ENCODE measurements around the gene BCAS1.
"Not testable (repeated sequence)": the region's sequence is repeated elsewhere in the genome, so short reads cannot be mapped to it uniquely, and the experiment has no call there.

Gene BCAS1

DNA sequence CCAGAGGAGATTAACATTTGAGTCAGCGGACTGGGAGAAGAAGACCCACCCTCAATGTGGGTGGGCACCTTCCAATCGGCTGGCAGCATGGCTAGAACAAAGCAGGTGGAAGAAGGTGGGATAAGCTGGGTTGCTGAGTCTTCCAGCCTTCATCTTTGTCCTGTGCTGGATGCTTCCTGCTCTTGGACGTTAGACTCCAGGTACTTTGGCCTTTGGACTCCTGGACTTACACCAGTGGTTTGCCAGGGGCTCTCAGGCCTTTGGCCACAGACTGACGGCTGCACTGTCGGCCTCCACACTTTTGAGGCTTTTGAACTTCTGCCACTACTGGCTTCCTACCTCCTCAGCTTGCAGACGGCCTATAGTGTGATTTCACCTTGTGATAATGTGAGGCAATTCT, 50.8 kb downstream of the BCAS1 start:
- no peak for DNase-seq (ENCODE audit: low read depth in 2 of 2)

DNA sequence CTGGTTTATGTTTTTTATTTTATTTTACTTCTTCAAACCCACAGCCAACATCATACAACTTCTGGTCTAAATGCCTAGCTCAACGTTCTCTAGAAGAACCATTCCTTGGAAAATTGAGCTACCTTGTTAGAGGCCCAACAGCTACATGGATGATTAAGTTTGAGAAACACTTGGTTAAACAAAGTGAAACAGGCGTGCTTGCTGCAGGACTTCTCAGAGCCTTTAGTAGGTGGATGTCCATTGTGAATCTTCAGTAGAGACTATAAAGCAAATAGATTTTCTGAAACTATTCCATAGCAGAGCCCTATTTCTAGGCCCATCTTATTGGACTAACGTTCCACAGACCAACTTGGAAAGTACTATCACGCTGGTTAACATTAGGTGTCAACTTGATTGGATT, 51.3 kb downstream of the BCAS1 start:
- DNase-seq (ENCODE audit: low read depth in 2 of 2): no peak

DNA sequence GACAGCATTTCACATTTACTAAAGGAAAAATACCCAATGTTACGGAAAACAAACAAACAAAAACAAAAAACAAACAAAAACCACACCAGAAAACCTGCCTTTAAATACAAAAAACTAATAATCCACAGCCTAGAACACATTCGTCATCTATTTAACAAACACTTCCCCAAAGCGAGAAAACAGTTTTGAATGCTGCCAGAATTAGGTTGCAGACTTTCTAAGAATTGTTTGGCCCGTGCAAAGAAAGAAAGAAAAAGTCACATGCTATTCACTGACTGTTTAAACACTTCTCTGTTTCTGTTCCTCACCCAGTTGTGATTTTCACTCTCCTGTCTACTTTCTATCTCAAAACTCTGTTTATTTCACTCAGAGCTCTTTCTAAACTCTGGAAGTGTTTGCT, 52.5 kb downstream of the BCAS1 start:
- DNase-seq (ENCODE audit: low read depth in 2 of 2): no peak

DNA sequence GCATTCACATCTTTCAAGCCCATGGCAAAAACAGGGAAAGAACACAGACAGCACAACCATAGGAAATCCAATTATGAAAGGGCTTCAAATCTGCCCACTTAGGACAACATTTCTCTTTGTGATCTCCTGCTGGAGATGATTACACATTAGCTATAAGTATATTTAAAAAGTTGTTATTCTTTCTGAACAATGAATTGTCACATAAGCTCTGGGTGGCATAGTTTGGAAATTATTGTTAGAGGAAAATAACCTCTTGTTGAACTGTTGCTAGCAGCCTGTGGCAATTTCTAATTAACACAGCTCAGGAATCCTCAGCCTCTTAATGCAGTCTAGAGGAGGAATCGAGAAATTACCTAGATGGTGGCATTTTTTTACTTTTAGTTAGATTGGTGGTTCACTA, 54.9 kb downstream of the BCAS1 start:
- no peak for DNase-seq (ENCODE audit: low read depth in 2 of 2)

DNA sequence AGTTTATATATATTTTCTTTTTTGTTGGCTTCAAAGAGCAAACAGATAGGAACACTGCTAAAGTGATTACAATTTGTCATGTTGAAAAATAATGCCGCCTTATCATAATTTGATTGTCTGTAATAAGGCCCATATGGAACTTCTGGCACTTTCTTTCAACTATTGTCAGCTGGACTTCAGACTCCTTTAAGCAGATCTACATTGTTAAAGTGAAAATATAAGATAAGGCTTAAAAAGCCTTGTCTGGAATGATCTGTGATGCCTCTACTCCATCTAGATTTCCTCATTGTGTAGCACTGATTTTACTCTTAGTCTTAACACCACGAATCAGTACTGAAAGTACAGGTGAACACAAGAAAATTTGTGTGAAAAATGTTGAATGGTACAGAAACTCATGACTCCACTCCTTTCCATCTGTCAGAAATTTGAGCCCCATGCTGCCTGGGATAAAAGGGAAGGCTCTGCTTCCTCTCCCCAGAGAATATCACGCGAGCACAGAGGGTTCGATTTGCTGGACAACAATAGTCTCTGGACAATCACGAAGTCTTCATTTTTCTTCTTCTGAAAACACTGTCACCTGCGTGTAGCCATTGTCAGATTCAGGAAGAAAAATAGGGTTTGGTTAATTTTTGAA, 56.0 kb downstream of the BCAS1 start:
- no peak for DNase-seq (ENCODE audit: low read depth in 2 of 2)

DNA sequence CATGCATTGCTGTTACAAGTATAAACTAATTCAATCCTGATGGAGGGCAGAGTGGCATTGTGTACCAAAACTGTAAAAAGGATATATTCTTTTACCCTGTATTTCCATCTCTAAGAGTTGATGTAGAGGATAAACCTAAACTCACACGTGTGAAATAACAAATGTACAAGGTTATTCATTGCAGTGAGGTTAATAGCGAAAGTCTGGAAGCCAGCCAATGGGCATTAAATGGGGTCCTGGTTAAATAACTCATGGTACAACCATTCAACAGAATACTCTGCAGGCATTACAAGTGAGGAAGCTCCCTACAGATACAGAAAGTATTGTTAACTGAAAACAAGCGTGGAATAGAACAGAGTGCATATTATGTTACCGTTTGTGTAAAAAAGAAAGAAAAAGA, 56.9 kb downstream of the BCAS1 start:
- no peak for DNase-seq (ENCODE audit: low read depth in 2 of 2)

DNA sequence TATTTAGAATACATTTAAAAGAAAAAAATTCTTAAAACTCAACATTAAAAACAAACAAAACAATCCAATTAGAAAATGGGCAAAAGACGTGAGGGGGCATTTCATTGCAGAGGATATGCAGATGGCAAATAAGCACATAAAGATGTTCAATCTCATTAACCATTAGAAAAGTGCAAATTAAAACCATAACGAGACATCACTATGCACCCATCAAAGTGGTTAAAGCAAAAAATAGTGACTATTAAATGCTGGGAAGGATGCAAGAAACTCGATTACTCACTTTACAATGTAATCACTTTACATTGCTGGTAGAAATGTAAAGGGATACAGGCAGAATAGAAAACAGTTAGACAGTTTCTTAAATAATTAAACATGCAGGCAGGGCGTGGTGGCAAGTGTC, 59.0 kb downstream of the BCAS1 start:
- no peak for DNase-seq (ENCODE audit: low read depth in 2 of 2)

DNA sequence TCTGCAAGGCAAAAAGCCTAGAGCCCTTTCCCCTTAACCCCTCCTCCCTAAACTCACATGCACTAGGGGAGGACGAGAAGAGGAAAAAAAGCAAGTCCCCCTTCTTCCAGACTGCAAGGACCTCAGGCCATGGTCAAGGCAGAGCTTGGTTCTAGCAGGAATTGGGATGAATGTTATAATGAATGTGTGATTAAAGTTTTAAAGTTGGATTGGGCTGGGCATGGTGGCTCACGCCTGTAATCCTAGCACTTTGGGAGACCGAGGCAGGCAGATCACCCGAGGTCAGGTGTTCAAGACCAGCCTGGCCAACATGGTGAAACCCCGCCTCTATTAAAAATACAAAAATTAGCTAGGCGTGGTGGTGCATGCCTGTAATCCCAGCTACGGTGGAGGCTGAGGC, 64.2 kb downstream of the BCAS1 start:
- DNase-seq (ENCODE audit: low read depth in 2 of 2): not testable (repeated sequence)

DNA sequence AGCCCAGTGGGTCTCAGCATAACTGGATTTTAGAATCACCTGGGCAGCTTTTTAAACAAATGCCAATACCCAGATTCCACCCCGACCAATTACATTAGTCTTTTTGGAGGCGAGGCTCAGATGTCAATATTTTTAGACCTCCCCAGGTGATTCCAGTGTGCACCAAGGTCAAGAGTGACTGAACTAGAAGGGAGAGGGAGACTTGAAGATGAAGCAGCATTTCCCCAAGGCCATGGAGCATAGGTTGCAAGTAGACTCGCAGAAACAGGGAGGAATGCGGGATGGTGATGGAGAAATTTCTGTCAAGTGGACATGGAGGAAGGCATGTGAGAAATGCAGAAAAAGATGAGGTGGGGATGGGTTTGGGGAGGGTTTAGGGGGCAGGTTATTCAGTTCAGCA, 64.9 kb downstream of the BCAS1 start:
- DNase-seq (ENCODE audit: low read depth in 2 of 2): no peak

DNA sequence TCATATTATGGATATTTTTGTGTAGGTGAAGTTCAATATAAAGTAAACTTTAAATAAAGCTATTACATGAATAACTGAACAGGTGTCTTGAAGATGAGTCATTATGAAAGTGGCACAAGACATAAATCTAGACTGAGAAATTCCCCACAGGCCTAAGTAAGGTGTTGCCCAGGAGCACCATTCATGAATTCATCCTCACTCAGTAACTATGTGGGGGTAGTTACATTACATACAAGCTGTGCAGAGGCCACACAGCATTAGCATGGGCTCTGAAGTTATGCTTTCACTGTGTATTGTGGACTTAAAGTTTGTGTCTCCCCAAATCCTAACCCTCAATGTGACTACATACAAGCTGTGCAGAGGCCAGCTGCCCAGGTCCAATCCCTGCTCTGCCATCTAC, 65.9 kb downstream of the BCAS1 start:
- DNase-seq (ENCODE audit: low read depth in 2 of 2): no peak

DNA sequence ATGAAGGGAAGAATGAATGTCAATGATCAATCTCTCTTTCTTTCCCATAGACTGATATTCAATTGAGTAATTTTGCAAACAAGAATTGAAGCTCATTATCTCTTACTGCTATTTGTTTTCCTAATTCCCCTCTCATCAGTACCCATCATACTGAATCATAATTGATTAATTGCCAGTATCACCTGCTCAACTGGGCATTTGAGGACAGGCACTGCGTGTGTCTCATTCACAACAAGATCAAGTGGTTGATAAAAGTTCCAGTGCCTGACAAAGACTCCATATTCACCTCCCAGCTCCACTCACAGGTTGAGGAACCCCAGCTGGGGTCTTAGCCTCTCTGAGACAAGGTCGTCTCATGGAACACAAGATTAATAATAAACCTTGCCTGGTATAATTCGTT, 67.7 kb downstream of the BCAS1 start:
- no peak for DNase-seq (ENCODE audit: low read depth in 2 of 2)

DNA sequence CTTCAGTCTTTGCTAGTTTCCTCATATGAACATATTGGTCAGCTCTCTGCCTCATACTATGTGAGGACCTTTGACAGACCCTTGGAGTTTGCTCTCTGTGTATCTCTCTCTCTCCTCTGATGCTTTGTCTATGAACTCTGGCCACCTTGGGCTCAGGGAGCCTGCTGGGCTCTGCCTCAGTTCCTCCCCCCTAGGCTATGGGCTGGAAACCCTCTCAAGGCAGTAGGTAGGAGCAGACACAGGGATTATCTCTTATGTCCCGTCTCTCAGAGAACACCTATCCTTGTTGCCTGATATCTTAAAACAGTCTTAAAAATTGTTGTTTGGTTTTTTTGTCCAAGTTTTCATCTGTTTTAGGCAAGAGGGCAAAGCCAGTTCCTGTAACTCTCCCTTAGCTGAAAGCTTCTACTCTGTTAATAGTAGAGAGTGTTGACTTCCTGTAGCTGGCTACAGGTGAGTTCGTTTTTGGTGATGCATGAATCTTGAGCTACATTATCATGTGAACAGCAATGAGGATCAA, 68.3 kb downstream of the BCAS1 start:
- DNase-seq (ENCODE audit: low read depth in 2 of 2): no peak

DNA sequence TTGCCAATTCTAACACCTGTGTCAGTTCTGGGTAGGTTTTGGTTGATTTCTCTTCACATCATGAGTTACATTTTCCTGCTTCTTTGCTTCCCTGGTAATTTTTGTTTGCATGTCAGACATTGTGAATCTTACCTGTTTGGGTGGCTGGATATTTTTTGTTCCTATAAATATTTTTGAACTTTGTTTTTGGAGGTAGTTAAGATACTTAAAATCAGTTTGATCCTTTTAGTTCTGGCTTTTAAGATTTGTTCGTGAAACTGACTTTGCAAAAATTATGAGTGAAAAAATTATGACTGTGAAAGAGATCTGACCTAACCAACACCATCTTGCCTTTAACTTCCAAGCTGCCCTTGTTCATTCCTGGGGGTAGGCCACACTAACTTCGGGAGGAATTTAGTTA, 69.5 kb downstream of the BCAS1 start:
- no peak for DNase-seq (ENCODE audit: low read depth in 2 of 2)

DNA sequence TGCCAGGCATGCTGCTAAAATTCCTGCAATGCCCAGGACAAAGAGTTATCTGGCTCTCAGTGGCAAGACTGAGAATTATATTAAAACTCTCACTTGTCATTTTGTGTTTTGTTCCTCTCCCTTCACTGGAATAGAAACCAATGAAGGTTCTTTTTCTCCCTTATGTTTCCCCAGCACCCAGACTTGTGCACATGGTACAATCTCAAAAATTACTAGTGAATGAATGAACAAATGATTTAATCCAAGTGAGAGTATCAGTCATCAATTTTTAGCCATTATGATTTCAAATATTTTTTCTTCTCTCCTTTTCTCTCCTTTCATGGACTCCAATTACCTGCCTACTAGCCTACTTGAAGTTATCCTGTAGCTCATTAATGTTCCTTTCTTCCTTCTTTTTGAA, 70.1 kb downstream of the BCAS1 start:
- no peak for DNase-seq (ENCODE audit: low read depth in 2 of 2)

DNA sequence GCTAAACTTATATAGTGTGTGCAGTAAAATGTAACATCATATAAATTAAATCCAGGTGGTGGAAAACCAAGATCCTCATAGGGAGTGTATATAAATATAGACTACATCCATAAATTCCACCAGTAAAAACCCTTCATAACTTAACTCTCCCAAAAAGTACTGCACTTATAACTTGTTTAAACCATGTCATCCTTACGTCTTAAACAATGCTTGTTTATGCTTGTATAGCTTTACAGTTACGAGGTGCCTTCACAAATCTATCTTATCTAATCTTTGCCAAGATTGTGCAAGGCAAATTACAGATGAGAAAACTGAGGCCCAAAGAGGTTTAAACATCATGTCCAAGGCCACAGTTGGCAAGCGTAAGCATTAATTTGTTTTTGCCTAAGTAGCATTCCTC, 71.3 kb downstream of the BCAS1 start:
- DNase-seq (ENCODE audit: low read depth in 2 of 2): no peak

DNA sequence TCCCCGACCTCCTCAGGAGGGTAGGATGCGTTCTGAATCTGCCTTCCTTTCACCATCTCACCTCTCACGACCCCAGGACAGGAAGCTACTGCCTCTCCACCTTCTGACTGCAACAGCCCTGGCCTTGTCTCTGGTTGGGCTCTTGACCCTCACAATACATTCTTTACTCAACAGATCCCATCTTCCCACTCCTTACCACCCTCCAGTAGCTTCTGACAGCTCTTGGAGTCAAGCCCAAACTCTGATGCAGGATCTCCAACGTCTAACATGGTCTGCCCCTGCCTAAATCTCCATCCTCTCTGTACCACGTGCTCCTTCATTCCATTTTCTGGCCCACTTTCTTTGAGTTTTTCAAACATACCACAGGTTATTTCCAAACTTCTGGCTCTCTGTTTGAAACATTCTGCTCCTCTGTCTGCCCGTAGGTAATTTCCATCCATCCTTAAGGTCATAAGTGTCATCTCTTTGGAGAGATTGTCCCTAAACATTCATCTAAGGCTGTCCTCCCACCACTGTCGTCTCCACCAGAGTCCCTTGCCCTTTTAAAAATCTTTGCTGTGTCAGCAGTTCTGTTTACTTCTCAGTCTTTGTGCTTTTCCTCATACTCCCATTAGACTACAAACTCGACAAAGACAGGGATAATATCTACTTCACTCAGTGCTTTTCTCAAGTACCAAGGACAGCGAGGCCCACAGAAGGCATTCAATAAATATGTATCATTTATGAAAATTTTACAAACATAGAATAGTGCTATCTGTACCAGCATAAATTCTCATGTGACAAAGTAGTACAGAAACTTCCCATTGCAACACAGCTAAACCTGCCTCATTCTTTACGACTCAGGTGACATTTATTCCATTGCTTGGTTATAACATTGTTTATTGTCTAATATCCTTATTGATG, 73.6 kb downstream of the BCAS1 start:
- no peak for DNase-seq (ENCODE audit: low read depth in 2 of 2)

DNA sequence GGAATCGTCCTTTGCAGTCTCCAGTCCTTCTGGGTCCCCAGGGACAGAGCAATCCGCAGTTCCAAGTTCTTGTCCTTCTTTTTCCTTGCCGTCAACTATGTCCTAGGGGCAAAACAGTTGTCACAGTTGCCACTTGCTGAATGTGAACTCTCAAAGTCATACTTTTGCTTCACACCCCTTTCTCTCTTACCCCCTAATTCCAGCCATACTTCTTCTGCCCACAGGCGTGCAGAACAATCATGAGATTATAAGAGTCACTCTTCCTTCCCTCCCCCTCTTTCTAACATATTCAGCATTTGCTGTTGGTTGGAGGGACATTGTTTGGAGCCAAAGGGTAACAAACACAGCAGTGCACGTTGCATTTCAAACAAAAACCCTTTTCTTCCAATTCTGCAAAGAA, 74.4 kb downstream of the BCAS1 start:
- DNase-seq (ENCODE audit: low read depth in 2 of 2): no peak

DNA sequence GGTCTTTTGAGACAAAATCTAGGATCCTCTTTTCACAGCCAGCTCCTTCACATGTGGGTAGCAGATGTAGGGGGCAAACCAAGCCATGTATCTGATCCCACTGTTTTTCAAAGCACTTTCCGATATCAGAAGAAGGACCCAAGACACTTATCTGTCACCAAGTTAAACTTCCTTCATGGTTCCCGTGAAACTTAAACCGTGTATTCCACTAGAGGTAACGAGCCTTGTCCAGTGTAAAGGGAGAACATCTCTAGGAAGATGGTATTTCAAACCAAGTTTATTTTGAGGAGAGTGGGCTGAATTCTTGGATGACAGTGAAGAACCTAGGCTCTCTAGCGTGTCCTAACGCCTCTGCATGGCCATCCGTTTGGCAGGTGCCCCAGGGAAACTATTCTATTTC, 76.3 kb downstream of the BCAS1 start:
- no peak for DNase-seq (ENCODE audit: low read depth in 2 of 2)

DNA sequence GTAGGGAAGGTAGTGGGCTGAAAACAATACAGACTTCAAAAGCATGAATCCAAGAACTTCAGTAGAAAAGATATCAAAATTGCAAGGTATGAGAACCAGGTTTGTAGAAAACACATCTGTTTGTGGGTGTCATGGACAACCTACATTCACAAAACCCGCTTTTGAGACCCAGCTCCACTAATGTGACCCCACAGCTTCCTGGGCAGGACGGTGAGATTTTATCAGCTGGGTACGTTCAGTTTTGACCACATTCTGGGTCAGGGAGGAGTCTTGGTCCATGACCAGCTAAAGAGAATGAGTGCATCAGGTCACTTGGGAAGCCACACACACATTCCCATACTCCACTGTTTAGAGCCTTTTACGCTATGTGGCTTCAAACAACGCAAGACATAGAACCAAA, 77.1 kb downstream of the BCAS1 start:
- no peak for DNase-seq (ENCODE audit: low read depth in 2 of 2)

DNA sequence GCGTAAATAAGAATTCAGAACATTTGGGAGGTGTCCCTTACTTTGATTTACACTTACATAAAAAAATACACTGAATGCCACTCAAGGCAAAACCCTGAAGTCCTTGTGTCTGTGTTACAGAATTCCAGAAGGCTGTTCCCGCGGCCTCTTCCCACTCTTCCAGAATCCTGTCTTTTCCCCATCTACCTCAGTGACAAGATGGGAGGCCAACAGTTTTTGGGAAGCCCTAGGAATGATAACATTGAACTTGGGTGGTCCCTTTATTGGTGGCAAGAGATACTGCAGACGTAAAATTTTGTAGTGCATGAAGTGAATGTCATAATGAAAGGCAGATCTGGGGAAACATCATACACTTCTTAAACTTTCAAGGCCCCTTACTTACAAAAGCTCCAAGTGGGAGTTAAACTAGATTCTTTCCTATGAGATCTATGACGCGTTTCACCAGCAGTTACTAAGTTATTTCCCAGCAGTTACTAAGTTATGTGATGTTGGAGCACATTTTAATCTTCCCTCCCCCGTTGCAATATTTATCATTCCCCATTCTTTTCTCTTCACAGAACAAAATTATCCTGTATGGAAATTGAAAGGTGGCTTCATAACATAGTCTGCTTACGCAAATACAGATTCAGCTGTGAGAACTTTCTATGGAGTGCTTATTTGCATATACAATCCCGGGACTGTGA, 79.5 kb downstream of the BCAS1 start:
- DNase-seq (ENCODE audit: low read depth in 2 of 2): no peak

DNA sequence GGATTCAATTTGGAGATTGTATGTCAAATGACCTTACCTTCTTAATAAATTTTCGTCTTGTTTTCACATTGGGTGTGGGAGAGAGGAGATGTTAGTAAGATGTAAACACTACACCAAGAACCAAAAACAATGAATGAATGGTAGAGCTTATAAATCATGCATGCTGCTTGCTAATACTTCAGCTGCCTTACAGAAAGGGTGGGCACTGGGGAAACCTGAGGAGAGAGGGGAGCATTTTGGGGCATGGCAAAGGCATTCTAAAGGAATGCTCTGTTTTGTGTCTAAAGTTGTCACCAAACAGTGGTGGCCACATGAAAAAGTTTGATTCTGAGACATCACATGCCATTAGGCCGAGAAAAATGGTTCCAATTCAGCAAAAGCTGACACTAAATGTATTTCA, 80.4 kb downstream of the BCAS1 start:
- no peak for DNase-seq (ENCODE audit: low read depth in 2 of 2)

DNA sequence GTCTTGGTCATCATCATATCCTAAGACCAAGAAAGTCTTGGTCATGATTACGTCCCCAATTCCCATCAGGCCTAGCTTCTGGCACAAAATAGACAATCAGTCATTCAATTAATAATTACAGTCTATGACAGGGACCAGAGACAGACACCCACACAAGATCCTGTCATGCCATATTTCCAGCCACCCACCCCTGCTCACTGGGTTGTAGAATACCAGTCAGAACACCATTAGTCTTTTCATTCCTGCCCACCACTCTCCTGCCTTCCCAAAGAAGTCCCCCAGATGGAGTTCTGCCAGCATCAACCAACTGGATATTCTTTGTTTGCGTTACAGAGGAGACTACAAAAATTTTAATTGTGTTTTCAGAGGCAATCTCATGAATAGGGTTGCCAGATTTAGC, 81.0 kb downstream of the BCAS1 start:
- DNase-seq (ENCODE audit: low read depth in 2 of 2): no peak
